ENCODE measurements around the gene ISYNA1.

GRCh38 chr19:18476507-18477041 lies 38.6 kb upstream of the ISYNA1 start:
- TF ChIP-seq CTCF (conservative IDR thresholded peaks at IDR 0.05; ENCODE audit: low read length) (no peak), EZH2phosphoT487 (IDR thresholded peaks at IDR 0.05; ENCODE audit: borderline replicate concordance) (no peak)

All from Loucy (cell line).